NCI-H446 (cell line): ENCODE data around the gene FOXL2.

Source experiments
- DNase-seq, 2 experiments: peaks; one replicate each; lab custom pipeline; 2025; lab: John Stamatoyannopoulos, UW

The FOXL2 gene

GRCh38 chr3:138945709-138946662 lies 951 bp downstream of the FOXL2 start:
- DNase-seq = no peak

GRCh38 chr3:138944929-138945708 lies 1.8 kb downstream of the FOXL2 start:
- no peak for DNase-seq

GRCh38 chr3:138944654-138944928 lies 2.3 kb downstream of the FOXL2 start:
- DNase-seq = no peak

GRCh38 chr3:138943724-138944653 lies 2.9 kb downstream of the FOXL2 start:
- peak in 1 of 2 experiments; percentile 8 for DNase-seq

- DNase-seq = no peak
Observed at GRCh38 chr3:138942861-138943623, 3.9 kb downstream of the FOXL2 start.

- no peak for DNase-seq
Observed at GRCh38 chr3:138942271-138942670, 4.7 kb downstream of the FOXL2 start.

GRCh38 chr3:138941259-138941885 lies 5.6 kb downstream of the FOXL2 start:
- peak in 1 of 2 experiments; percentile 65 for DNase-seq

- no peak for DNase-seq
Observed at GRCh38 chr3:138940446-138940845, 6.5 kb downstream of the FOXL2 start.

GRCh38 chr3:138939561-138940241 lies 7.2 kb downstream of the FOXL2 start:
- DNase-seq = no peak

GRCh38 chr3:138938877-138939560 lies 7.9 kb downstream of the FOXL2 start:
- DNase-seq = no peak

GRCh38 chr3:138938056-138938876 lies 8.7 kb downstream of the FOXL2 start:
- DNase-seq = no peak

- no peak for DNase-seq
Observed at GRCh38 chr3:138937690-138938055, 9.3 kb downstream of the FOXL2 start.

- DNase-seq = no peak
Observed at GRCh38 chr3:138936741-138937689, 9.9 kb downstream of the FOXL2 start.

- peak; percentile 56 to 88 for DNase-seq
Observed at GRCh38 chr3:138935863-138936740, 10.8 kb downstream of the FOXL2 start.

- no peak for DNase-seq
Observed at GRCh38 chr3:138935505-138935862, 11.5 kb downstream of the FOXL2 start.

- DNase-seq = no peak
Observed at GRCh38 chr3:138933981-138934691, 12.8 kb downstream of the FOXL2 start.
